Skin of body (tissue), 2 donors: ENCODE measurements around the gene MFAP2. TPM values are rescaled to one million over a fixed set of nuclear protein-coding genes. Genes with fewer than 3 reads are reported as not detected.

Experiments used
- DNase-seq: peaks from one replicate; lab custom pipeline; 2025; lab: John Stamatoyannopoulos, UW
- total RNA-seq: library from RNA; depleted of rRNA; stranded (reverse); fragments of >200 nt; gene quantifications from one replicate; pipeline ENCODE4 v1.2.3, GENCODE V29; 2014

MFAP2 gene
- total RNA-seq: 38.3 TPM

DNA sequence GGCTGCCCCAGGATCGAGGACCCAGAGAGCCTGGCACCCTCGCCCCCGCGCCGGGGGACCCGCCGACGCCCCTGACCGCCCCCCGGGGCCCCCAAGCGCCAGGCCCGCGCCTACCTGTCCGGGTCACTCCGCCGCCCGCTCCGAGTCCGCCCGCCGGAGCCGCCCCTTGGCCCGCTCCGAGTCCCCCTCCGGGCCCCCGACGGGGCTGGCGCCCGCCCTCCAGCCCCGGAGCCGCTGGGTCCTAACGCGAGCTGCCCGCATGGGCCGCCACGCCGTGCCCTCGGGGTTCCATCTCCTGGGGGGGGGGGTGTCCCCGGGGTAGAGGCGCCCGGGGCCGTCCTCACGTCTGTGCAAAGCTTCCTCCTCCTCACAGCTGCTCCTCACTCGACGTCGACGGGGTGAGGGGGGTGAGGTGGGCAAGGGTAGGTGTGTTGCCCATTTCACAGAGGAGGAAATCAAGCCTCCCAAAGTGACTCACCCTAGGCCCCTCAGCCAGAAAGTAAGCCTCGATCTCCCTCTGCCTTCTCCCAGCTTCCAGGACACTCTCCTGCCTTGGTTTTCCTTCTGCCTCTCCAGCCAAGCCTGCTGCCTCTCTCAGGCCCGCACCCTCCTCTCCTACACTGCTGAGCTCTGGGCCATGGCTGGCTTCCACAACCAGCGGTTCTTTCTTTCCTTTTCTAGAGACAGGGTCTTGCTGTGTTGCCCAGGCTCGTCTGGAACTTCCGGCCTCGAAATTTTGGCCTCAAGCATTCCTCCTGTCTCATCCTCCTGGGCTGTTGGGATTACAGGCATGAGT, at the start of gene MFAP2:
MFAP2 (minus strand) TSS at position 148 of the 796 bp plus-strand sequence. CDS start 2,347 bp downstream, outside the sequence.
- peak; percentile 8 for DNase-seq

- DNase-seq: no peak
These were observed 49.8 kb upstream of the MFAP2 start for GRCh38 chr1:17030206-17030605.

DNA sequence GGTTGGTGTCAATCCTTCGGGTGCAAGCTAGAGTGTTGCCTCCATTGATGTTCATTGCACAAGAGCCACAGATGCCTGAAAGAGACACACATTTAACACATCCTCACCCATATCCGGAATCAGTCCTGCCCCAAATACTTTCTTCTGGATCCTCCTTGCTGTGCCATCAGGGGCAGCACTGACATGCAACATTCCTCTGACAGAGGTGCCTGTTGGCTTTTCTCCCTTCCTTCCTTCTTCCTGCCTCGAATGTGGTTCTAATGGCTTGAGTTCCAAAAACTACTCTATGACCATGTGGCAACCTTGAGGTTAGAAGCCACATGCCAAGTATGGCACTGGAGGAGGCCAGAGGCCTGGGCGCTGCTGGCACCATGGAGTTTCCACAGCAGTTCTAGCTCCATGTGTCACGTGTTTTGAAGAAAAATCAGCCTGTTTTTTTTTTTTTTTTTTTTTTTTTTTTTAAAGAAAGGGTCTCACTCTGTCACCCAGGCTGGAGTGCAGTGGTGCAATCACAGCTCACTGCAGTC, 48.3 kb upstream of the MFAP2 start:
- no peak for DNase-seq

GRCh38 chr1:17027900-17028299, 47.5 kb upstream of the MFAP2 start:
- no peak for DNase-seq

DNA sequence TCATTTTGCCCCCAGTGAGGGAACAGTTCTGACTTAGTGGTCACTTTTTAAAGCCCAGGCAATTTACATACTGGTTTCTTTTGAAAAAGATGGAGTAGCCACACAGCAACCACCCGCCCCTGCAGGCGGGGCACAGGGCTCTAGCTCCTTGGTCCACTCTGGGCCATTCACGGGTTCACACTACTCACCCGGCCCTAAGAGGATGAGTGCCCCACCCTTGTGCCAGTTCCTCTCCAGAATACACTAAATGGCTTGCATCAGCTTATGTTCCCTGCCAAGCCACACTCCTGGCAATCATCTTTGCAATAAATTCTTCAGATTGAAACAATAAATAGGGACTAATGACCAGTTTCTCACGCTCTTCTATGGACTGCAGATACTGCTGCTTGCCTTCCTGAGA, 47.0 kb upstream of the MFAP2 start:
- DNase-seq: no peak

DNA sequence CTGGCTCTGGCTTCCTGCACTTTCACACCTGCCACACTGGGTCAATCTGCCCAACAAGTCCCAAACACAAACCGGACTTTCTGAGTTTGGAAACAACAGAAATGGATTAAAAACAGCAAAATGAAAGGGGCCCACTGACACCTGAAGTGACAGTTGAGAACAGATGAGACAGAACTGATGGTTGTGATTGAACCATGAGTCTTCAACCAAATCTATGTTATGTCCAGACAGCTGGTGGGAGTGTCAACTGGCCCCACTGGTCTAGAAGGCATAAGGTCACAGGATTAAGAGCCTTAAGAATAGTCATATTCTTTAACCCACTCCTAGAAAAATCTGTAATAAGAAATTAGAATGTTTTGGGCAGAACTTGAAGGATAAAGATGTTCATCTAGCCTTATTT, 44.3 kb upstream of the MFAP2 start:
- DNase-seq: no peak

GRCh38 chr1:17023573-17023972, 43.2 kb upstream of the MFAP2 start:
- no peak for DNase-seq

DNA sequence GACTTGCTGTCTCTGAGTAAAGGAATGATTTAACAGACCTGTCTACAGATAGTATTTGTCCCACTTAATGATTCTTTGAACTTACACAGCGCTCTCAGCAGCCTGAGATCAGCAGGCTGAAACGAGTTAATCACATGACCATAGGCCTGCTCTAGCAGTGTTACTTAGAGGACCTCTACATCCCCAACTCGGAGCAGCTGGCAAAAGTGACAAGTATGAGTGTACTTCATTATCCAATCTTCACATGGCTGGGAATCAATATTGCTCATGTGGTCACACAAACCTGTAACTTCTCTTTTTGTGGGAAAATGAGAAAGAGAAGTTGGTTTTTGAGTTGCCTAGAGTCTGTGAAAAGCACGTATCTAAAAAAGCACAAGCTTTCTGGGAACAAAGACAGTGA, 42.7 kb upstream of the MFAP2 start:
- DNase-seq: no peak

DNA sequence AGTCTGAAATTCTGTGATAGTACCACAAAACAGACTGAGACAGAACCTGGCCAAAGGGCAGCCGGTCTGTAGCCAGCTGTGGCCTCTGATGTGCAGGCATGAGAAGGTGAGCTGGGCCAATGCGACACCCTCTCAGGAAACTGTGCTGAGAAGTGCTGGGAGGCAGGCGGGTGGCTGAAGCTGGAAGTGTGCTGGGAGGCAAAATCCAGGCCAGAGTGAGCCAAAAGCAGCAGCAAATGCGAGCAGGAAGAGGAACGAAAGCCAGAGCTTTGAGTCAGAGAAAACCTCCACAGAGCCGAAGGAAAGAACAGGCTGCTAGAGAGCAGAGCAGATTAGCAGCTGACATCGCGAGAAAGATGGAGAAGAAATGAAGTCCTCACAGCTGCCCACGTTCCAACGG, 41.5 kb upstream of the MFAP2 start:
- DNase-seq: no peak

DNA sequence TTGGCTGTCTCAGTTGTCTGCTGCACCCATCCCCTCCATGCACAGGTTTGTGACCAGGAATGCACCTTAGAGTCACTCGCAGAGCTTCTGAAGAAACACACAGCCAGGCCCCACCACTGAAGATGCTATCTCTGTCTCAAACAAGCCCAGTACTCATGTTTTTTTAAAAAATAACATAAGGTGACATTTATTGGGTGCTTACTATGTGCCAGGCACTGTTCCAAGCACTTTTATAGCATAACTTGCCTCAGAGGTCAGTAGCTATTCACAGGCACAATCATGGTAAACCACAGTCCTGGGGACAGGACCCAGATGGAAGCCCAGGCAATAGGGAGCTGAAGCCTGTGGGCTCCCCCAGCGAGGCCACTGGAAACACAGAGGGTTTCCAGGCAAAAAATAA, 40.1 kb upstream of the MFAP2 start:
- DNase-seq: no peak

- no peak for DNase-seq
These were observed 38.4 kb upstream of the MFAP2 start for GRCh38 chr1:17018849-17019248.

DNA sequence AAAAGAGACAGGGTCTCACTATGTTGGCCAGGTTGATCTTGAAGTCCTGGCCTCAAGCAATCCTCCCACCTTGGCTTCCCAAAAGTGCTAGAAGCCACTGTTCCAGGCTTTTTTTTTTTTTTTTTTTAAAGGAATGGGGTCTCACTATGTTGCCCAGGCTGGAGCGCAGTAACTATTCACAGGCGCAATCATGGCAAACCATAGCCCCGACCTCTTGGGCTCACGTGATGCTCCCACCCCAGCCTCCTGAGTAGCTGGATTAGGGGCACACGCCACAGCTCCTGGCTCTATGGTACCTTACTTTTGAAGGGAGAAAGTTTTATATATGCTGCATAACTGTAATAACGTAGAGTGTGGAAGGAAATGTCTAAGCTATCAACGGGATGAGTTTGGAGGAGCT, 37.0 kb upstream of the MFAP2 start:
- no peak for DNase-seq

GRCh38 chr1:17016317-17016661, 35.9 kb upstream of the MFAP2 start:
- DNase-seq: no peak

DNA sequence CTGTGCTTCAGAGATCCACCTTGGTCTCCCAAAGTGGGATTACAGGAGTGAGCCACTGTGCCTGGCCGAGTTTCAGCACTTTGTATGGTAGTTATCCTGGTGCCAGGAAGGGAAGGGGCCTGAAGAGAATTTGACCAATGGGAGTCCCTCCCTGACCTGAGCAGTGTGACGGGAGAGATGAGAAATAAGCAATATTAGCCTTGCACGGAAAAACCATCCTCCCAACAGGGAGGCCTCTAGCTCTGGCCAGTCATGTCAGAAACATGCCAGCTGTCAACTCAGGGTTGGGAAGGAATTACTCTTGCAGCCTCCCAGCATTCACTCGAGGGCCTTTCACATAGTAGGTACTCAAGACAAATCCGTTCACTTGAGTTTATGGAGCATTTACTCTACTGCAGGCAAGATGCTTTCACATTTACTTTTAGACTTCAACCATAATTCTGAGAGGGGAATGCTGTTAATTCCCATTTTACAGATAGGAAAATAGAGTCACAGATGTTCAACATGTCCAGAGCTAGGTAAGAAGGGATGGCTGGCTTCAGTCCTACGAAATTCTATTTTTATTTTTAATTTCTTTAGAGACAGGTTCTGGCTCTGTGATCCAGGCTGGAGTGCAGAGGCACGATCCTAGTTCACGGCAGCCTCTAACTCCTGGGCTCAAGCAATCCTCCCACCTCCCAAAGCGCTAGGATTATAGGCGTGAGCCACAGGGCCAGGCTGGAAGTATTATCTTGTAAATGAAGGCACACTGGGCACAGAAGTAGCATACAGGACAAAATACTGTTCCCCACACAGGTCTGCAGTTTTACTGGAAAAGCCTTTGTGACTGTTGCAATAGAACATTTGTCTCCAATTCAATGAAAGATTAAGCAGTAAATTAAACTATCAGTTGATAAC, 34.5 kb upstream of the MFAP2 start:
- no peak for DNase-seq

DNA sequence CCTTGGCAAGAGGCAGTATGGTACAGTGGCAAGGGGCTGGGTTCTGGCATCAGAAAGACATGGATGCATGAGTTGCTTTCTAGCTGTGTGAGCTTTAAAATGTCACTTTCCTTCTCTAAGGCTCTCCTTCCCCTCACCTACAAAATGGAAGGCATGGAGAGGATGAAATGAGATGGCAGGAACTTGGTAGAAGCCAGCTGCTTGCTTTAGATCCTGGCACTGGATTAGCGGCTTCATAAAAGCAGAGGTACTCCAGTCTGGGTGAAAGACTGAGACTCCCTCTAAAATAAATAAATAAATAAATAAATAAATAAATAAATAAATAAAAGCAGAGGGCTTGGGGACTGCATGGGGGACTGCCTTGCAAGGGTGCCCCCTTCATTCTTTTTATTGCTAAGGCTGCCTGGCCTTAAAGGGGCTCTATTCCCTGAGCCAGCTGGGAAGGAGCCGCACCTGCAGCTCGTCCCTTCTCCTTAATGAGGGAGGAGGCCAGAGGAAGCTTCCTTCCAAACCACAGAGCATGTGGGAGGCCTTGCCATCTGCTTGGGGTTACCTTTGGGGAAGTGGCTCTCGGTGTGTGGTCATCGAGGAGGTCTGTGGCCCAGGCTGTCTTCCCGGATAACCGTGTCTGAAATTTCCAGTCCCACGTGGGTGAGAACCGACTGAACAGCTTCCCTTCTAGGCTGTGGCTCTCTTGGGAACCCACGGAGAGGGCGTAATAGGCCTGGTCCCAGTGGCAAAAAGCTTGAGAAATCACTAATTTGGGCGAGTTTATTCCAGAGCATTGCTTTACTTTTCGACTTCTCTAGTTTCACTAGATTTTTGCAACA, 33.3 kb upstream of the MFAP2 start:
- no peak for DNase-seq

DNA sequence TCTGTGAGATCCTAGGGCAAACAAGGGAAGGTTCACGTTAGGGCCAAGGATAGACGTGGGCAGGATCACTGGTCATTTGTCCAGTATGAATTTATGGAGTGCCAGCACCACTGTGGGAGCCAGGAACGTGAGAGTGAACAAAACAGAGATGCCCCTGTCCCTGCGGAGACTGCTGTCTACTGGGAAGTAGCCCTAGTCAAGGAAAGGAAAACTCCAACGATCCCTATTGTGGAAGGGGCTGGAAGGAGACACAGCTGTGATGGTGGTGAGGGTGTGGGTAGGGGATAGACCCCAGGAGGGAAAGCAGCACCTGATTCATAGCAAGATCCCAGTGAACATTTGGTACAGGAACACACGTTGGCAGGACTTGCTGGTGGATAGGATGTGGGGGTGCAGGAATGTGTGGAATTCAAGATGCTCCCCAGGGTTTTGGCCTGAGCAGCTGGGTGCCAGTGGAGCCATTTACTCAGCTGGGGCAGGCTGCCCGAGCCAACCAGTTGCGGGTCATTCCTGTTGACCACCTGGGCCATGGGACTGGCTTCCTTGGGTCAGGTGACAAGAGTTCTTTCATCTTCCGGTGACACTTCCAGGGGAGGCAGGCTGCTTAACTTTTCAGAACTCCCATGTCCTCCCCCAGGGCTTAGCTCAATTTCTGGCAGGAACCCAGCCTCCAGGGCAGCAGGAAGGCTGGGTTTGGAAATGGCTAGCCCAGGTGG, 32.5 kb upstream of the MFAP2 start:
- no peak for DNase-seq

GRCh38 chr1:17011439-17012307, 31.3 kb upstream of the MFAP2 start, which contains the start of gene ATP13A2:
Gene ATP13A2 (minus strand): TSS chr1:17011928. CDS start chr1:17011738, 190 bp downstream.
- DNase-seq: peak; percentile 19

DNA sequence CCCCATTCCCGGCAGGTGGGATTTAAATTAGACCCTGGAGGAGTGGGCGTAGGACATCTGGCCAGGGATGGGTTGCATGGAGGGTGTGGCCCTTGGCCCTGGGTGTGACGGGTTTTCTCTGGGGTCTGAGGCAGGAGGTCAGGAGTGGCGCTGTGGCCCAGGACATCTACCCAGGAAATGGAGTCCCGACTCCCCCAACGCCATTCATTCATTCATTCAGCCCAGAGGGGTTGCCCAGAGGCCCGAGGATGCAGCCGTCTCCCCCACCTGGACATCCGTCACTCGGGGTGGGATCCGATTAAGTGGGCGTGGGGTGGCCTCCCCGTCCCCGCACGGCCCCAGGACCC, 30.6 kb upstream of the MFAP2 start:
- no peak for DNase-seq

GRCh38 chr1:17009706-17010105, 29.3 kb upstream of the MFAP2 start:
- no peak for DNase-seq
